NCI-H69 (cell line): Measurements from ENCODE around the gene RNF4.
"Not testable (repeated sequence)": the region's sequence is repeated elsewhere in the genome, so short reads cannot be mapped to it uniquely, and the experiment has no call there.

Source experiments
- DNase-seq: peaks from one replicate; lab custom pipeline; 2025; lab: John Stamatoyannopoulos, UW

RNF4 gene

GRCh38 chr4:2468456-2469191 lies at the start of gene RNF4:
TSS of gene RNF4 (plus strand) at chr4:2469106. CDS start at chr4:2490494, 21,388 bp downstream.
- DNase-seq = peak; percentile 95

GRCh38 chr4:2419814-2420213 lies 49.1 kb upstream of the RNF4 start:
- no peak for DNase-seq

- DNase-seq = no peak
Measured at GRCh38 chr4:2421928-2422327, 47.0 kb upstream of the RNF4 start.

GRCh38 chr4:2423066-2423465 lies 45.8 kb upstream of the RNF4 start:
- DNase-seq = no peak

- DNase-seq = no peak
Measured at GRCh38 chr4:2423695-2424094, 45.2 kb upstream of the RNF4 start.

GRCh38 chr4:2424581-2424980 lies 44.3 kb upstream of the RNF4 start:
- no peak for DNase-seq

- no peak for DNase-seq
Measured at GRCh38 chr4:2425386-2426068, 43.4 kb upstream of the RNF4 start.

GRCh38 chr4:2426069-2426397 lies 42.9 kb upstream of the RNF4 start:
- DNase-seq = no peak

- no peak for DNase-seq
Measured at GRCh38 chr4:2426711-2427275, 42.1 kb upstream of the RNF4 start.

GRCh38 chr4:2427383-2428334 lies 41.2 kb upstream of the RNF4 start:
- no peak for DNase-seq

- DNase-seq = no peak
Measured at GRCh38 chr4:2428496-2429213, 40.3 kb upstream of the RNF4 start.

- not testable (repeated sequence) for DNase-seq
Measured at GRCh38 chr4:2429945-2430757, 38.8 kb upstream of the RNF4 start.

GRCh38 chr4:2432004-2432403 lies 36.9 kb upstream of the RNF4 start:
- no peak for DNase-seq

- DNase-seq = no peak
Measured at GRCh38 chr4:2432991-2433530, 35.8 kb upstream of the RNF4 start.

- DNase-seq = no peak
Measured at GRCh38 chr4:2433609-2434350, 35.1 kb upstream of the RNF4 start.

GRCh38 chr4:2434420-2434819 lies 34.5 kb upstream of the RNF4 start:
- no peak for DNase-seq

- peak; percentile 2 for DNase-seq
Measured at GRCh38 chr4:2436301-2436700, 32.6 kb upstream of the RNF4 start.

GRCh38 chr4:2436761-2437474 lies 32.0 kb upstream of the RNF4 start:
- DNase-seq = no peak
